Liver (tissue), 3 donors: Measurements from ENCODE around the gene UGT3A1.

Experiments used
- RAD21 ChIP-seq, 2 donors: IDR thresholded peaks; 2 replicates each; pipeline ENCODE4 v1.6.1; 2016; ENCODE audit warnings: antibody characterized with exemption in 2 of 2, mild to moderate bottlenecking in 2 of 2
- REST ChIP-seq: IDR thresholded peaks from 2 replicates; pipeline ENCODE4 v1.6.1; 2016; ENCODE audit warnings: antibody characterized with exemption, mild to moderate bottlenecking
- TAF1 ChIP-seq: conservative IDR thresholded peaks from 2 replicates; pipeline ENCODE4 v1.6.1; 2016; ENCODE audit warnings: antibody characterized with exemption, mild to moderate bottlenecking
- ZBTB33 ChIP-seq: IDR thresholded peaks from 2 replicates; pipeline ENCODE4 v1.6.1; 2016; ENCODE audit warnings: antibody characterized with exemption
- TF ChIP-seq, protein P1 (sequence below): fragments of 150-350 bp; IDR thresholded peaks from 2 replicates; pipeline ENCODE4 v1.5.1; 2017; ENCODE audit warnings: improper control_type of control experiment, low read depth, low read length; ENCODE audit not compliant: missing input control
- donor health status: healthy.
- donor health status: healthy.

GRCh38 chr5:35919191-35919590 lies 72.0 kb downstream of the UGT3A1 start:
- TF ChIP-seq, protein P1, sequence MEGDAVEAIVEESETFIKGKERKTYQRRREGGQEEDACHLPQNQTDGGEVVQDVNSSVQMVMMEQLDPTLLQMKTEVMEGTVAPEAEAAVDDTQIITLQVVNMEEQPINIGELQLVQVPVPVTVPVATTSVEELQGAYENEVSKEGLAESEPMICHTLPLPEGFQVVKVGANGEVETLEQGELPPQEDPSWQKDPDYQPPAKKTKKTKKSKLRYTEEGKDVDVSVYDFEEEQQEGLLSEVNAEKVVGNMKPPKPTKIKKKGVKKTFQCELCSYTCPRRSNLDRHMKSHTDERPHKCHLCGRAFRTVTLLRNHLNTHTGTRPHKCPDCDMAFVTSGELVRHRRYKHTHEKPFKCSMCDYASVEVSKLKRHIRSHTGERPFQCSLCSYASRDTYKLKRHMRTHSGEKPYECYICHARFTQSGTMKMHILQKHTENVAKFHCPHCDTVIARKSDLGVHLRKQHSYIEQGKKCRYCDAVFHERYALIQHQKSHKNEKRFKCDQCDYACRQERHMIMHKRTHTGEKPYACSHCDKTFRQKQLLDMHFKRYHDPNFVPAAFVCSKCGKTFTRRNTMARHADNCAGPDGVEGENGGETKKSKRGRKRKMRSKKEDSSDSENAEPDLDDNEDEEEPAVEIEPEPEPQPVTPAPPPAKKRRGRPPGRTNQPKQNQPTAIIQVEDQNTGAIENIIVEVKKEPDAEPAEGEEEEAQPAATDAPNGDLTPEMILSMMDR = no peak
- no peak for TF ChIP-seq TAF1
- TF ChIP-seq ZBTB33 = no peak
- TF ChIP-seq RAD21 (IDR thresholded peaks at IDR 0.05) = no peak
- TF ChIP-seq REST = no peak
